HG03439 (cell line): ENCODE data around the gene PCMT1.
"Not testable (repeated sequence)": the region's sequence is repeated elsewhere in the genome, so short reads cannot be mapped to it uniquely, and the experiment has no call there.

Source experiments
- ATAC-seq: cut with Tn5 transposase; IDR thresholded peaks from one replicate; pipeline ENCODE4 v1.9.1; 2021; ENCODE audit warnings: mild to moderate bottlenecking, moderate library complexity; ENCODE audit not compliant: unreplicated experiment

PCMT1 gene

GRCh38 chr6:149749594-149750135, at the start of gene PCMT1:
Gene PCMT1 (plus strand): TSS chr6:149749741. CDS start chr6:149749902, 161 bp downstream.
- peak; percentile 84 for ATAC-seq

DNA sequence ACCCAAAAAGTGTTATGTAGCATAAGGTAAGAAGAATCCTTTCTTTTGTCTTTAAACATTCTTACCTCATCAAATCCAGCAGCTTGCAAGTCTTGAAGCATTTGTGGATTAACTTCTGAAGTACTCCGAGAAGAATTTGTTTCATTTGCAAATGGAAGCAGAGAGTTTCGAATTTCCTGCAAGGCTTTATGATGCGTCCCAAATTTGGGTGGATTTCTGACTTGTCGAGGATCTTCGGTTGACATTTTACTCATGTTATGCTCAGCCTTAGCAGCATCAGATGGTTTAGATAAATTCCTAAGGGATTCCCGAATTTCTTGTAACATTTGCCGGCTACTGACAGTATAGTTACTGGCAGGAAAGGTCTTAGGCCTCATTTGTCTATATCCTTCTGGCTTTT, 47.8 kb upstream of the PCMT1 start:
- ATAC-seq, result no peak

DNA sequence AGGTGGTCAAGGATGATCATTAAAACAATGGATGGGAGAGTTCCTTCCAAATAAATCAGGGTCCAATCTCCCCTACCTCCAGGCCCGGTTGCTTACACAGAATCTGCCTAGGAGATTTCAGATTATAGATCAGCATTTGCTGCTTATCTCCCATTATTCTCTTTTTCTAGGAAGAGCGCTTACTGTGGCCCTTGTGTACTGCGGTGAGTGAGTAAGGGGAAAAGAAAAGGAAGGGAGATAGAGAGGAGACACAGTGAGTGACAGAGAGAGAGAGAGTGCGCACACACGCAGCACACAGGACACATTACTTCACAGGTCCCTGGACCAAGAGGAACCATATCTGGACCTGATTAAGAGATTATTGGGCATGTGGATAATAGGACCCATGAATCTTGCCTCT, 37.8 kb upstream of the PCMT1 start:
- no peak for ATAC-seq

GRCh38 chr6:149714442-149714841, 35.1 kb upstream of the PCMT1 start:
- ATAC-seq, result no peak

DNA sequence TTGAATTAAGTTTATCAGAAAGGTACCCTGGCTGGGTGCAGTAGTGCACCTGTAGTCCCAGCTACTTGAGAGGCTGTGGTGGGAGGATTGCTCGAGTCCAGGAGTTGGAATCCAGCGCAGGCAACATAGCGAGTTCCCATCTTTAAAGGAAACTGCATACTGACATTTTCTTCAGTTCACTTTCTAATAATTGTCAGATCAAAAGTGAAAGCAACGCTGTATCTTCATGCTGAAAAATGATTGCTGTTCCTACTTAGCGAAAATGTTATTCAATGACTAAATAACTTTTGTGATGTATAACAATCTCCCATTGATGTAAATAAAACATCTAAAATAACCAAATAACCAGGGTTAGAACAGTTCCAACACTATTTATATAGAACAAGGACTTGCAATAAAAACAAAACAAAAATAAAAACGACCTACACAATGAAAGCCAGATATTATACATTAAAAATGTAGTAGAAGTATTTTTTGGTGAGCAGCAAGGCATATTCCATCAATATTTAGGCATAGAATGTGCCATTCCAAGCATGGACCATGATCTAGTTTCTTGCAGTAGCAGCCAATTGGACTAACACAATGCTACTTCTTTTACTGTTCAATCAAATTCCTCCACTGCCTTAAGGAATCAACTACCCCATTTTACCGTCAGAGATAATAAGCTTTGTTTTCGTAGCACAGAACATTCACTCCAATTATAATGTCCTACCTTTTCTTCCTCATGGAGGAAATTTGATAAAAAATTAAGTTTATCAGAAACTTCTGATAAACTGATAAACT, 33.2 kb upstream of the PCMT1 start:
- no peak for ATAC-seq

DNA sequence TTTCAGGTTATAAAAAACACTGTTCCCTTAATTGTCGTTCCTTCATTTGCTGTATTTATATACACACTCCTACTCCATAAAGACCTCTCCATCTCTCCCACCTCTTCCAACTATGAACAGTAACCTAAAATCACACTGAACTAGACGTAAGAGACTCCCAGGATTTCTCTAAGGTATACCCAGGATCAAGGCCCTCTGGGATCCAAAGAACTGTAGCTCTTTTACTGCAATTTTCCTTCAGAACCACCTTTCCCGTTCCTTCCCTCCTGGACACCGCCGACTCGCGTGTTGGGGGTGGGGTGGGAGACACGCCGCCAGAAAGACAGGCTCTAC, 32.3 kb upstream of the PCMT1 start:
- ATAC-seq, result no peak

DNA sequence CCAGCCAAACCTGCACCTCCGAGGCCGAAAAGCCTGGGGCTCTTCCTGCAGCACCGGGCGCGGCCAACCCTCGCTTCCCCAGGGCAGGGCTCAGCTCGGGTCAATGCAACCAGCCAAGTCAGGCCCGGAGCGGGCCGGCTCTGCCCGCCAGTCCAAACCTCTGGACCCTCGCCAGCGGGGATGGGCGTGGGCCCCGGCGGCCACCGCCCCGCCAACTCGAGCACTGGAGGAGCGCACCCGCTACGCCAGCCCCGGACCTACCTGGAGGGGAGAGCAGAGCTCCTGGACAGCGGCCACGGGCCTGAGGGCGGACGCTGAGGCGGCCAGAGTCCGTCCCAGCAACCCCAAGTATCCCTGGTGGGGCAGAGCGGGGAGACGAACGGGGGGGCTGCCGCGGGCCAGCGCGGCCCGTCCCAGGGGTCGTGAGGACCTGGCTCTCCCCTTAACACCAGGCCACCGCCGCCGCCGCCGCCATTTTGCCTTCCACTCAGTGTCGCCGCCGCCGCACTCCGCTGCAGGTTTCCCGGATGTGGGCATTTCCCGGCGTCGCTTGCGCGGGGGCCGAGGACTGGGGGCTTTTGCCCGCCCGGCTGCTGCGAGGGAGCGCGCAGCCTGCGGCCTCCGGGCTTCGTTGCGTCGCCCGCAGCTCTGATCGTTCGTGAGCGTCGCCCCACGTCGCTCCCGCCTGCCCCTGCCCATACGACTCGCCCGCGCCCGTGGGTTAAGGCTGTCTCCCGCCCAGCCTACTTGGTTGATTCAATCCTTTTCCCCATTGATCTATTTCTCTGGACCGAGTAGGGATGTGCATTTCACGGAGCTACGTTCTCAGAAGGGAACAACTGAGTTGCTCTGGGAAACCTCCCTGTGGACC, 31.7 kb upstream of the PCMT1 start, which contains the start of gene LATS1:
LATS1 (minus strand) TSS at position 514 of the 871 bp plus-strand sequence. CDS start 15,975 bp downstream, outside the sequence.
- ATAC-seq, result peak; percentile 88

GRCh38 chr6:149719531-149719930, 30.0 kb upstream of the PCMT1 start:
- no peak for ATAC-seq

- ATAC-seq, result no peak
These were observed 26.3 kb upstream of the PCMT1 start for GRCh38 chr6:149723262-149723661.

DNA sequence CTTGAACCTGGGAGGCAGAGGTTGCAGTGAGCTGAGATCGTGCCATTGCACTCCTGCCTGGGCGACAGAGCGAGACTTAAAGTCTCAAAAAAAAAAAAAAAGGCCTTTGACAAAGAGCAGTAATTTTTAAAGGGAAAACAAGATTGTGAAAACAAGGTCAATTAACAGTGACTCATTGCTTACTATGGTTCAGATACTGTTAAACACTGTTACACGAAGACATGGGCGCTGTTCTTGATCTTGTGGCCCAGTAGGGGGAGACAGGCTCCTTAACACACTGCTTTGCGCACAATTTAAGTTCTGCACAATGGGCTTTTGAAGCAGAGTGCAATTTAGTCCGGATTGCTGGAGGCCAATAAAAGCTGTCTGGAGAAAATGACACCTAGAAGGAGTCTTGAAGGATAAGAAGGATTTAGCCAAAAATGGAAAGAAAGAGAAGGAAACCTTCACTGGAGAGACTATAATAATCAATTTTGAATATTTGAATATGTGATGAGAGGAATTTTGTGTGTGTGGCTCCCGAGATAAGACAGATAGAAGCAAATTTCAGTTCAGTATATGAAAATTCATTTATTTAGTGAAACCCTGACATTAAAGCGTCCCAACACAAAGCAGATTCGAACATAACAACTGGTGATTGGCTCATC, 25.6 kb upstream of the PCMT1 start:
- no peak for ATAC-seq

GRCh38 chr6:149725785-149726184, 23.8 kb upstream of the PCMT1 start:
- no peak for ATAC-seq

GRCh38 chr6:149727793-149728498, 21.6 kb upstream of the PCMT1 start:
- ATAC-seq, result no peak

DNA sequence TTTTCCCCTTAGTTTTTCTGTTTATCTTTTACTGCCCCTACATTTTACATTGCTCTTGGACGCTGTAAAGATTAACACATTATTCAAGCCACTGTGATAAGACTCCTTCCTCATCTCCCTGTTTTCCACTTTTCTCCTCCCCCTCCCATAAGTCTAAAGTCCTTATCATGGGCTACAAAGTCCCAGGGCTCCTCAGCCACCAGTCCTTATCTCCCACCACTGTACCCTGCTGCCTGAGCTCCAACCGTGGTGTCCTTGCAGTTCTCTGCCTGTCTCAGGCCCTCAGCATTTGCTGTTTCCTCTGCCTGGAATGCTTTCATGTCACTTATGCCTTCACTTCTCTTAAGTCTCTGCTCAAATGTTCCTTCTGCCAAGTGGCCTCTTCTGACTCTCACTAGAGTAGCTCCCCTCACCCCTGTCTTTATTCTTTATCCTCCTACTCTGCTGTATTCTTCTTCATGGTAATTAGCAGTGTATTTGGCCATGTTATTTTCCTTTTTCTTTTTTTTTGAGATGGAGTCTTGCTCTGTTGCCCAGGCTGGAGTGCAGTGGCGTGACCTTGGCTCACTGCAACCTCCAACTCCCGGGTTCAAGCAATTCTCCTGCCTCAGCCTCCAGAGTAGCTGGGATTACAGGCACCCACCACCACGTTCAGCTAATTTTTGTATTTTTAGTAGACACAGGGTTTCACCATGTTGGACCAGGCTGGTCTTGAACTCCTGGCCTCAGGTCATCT, 20.9 kb upstream of the PCMT1 start:
- ATAC-seq, result no peak

DNA sequence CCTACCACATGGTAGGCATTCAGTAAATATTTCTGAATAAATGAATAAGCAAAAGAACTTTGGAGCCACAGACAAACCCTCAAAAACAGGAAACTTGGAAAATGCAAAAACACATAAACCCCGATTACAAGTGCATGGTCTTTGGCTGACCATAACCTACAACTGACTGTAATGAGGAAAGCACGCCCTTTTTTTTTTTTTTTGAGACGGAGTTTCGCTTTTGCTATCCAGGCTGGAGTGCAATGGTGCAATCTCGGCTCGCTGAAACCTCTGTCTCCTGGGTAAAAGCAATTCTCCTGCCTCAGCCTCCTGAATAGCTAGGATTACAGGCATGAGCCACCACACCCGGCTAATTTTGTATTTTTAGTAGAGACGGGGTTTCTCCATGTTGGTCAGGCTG, 19.7 kb upstream of the PCMT1 start:
- ATAC-seq, result no peak

DNA sequence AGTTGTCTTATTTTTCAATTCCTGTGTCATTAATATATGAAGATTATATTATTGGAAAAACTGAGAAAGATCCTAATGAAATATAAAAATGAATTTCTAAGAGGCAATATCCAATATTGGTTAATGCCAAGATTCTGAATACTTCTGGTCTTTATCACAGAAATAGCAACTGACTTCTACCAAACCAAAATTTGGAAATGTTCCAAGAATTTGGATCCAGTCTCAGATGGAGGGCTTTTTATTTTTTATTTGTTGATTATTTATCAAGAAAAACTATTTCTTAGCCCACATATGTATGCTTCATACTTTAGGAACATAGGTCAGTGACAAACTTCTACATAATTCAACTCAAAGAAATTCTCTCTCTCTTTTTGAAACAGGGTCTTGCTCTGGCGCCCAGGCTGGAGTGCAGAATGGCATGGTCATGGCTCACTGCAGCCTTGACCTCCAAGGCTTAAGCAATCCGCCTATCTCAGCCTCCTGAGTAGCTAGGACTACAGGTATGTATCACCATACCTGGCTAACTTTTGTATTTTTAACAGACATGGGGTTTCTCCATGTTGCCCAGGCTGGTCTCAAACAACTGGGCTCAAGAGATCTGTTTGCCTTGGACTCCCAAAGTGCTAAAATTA, 16.3 kb upstream of the PCMT1 start:
- no peak for ATAC-seq

- no peak for ATAC-seq
These were observed 14.6 kb upstream of the PCMT1 start for GRCh38 chr6:149734915-149735314.

- ATAC-seq, result not testable (repeated sequence)
These were observed 4.3 kb upstream of the PCMT1 start for GRCh38 chr6:149745252-149745651.

DNA sequence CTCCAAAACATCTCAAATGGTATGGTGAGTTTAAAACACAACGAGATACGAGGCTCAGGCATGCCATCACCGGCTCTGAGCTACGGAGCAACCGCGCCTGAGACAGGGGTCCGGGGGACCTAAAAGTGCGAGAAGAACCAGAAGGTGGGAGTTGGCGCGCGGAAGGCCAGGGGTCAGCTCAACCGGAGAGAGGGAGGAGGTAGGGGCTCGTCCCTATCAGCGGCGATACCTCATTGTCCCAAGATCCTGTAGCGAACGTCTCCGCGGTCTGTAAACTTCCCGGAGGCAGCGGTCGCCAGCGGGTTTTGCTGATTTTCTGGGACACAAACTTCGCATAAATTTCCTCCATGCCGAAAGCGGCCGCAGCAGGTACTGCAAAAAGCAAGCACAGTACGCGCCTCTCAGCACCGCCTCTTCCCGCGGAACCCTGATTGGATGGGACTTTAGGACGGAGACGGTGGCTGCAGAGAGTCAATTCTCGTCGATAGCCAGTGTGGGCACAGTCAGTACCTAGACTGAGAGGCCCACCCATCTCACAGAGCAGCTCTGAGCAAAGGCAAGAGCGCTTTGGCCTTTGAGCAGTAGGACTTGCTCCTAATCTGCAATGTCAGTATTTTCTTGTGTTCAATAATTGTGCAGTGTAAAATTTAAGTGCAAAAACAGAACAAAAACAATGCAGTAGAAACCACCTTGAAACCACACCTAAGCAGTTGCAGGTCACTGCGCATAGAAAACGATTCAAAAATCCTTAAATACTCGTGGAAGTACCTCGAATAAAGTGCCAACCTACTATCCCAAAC, 3.2 kb upstream of the PCMT1 start, which contains the start of gene NUP43:
NUP43 (minus strand) TSS at position 383 of the 800 bp plus-strand sequence; CDS start at position 349, 34 bp downstream.
- peak; percentile 57 for ATAC-seq
